ENCODE data around the gene ENTPD5.

Gene ENTPD5

DNA sequence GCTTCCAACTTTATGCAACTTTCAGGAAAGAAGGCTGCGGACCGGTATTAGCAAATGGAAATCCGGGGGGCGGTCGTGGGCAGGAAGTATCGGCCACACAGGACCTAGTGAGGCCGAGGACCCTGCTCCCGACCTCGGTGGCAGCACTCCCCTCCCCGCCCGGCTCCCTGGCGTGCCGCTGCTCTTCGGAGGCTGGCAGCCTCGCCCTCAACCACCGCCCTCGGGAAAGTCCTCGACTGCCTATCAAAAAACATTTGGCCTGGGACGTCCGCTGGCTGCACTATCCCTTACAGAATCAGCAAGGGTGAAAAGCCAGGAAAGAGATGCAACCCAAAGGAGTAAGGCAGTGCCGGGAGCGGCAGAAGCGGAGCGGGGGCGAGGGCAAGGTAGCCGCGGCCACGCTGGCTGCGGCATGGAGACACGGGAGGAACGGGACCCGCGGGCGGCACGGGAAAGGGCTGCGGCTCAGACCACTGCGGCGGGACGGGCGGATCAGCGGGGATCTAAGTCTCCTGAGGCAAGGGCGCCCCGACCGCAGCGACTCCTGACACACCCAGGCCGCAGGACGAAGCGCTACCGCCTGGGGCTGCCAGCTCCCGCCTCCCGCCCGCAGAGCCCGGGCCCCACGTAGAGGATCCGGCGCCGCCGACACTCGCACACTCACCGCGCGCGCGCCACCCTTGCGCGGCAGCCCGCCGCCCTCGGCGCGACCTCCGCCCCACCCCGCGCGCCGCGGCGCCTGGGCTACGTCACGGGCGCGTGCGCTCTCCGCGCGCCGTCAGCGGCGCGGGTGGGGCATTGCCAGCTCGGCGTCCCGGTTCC lies at the start of gene ENTPD5, which contains the start of gene BBOF1:
Gene ENTPD5 (minus strand): TSS at position 703 of the 822 bp plus-strand sequence. CDS start 31,186 bp downstream, outside the sequence.
Gene BBOF1 (plus strand): TSS at position 764 of the 822 bp plus-strand sequence. CDS start 130 bp downstream, outside the sequence.
- Mint-ChIP-seq H3K36me3 (ENCODE audit: low read depth) (no peaks in the 10 kb centered on the region), H3K27ac (peak within 1 kb of the TSS; percentile 95 to 98 (median 97)), H3K9me3 (no peaks in the 10 kb centered on the region), H3K4me3 (peak within 1 kb of the TSS; percentile 94 to 98 (median 97)), H3K4me1 (peaks cover 7% of the 10 kb centered on the region), H3K27me3 (ENCODE audit: low read depth) (no peaks in the 10 kb centered on the region)
- TF ChIP-seq, protein P1, sequence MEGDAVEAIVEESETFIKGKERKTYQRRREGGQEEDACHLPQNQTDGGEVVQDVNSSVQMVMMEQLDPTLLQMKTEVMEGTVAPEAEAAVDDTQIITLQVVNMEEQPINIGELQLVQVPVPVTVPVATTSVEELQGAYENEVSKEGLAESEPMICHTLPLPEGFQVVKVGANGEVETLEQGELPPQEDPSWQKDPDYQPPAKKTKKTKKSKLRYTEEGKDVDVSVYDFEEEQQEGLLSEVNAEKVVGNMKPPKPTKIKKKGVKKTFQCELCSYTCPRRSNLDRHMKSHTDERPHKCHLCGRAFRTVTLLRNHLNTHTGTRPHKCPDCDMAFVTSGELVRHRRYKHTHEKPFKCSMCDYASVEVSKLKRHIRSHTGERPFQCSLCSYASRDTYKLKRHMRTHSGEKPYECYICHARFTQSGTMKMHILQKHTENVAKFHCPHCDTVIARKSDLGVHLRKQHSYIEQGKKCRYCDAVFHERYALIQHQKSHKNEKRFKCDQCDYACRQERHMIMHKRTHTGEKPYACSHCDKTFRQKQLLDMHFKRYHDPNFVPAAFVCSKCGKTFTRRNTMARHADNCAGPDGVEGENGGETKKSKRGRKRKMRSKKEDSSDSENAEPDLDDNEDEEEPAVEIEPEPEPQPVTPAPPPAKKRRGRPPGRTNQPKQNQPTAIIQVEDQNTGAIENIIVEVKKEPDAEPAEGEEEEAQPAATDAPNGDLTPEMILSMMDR (IDR thresholded peaks at IDR 0.05; ENCODE audit: unreplicated experiment in 3 of 3): no peak

- no peaks in the 10 kb centered on the region for H3K9me3 Mint-ChIP-seq
- no peak overlapping the region for H3K27ac Mint-ChIP-seq
- H3K4me1 Mint-ChIP-seq: no peaks in the 10 kb centered on the region
- H3K36me3 Mint-ChIP-seq (ENCODE audit: low read depth): peaks cover 49% of the 10 kb centered on the region
- TF ChIP-seq, protein P1 (IDR thresholded peaks at IDR 0.05; ENCODE audit: unreplicated experiment in 3 of 3): no peak
- no peaks in the 10 kb centered on the region for H3K27me3 Mint-ChIP-seq (ENCODE audit: low read depth)
- H3K4me3 Mint-ChIP-seq: no peak overlapping the region
These were observed 46.9 kb upstream of the ENTPD5 start for GRCh38 chr14:74065746-74066575.

- H3K9me3 Mint-ChIP-seq: no peaks in the 10 kb centered on the region
- H3K4me3 Mint-ChIP-seq: no peak overlapping the region
- H3K4me1 Mint-ChIP-seq: no peaks in the 10 kb centered on the region
- no peak overlapping the region for H3K27ac Mint-ChIP-seq
- no peaks in the 10 kb centered on the region for H3K27me3 Mint-ChIP-seq (ENCODE audit: low read depth)
- TF ChIP-seq, protein P1 (IDR thresholded peaks at IDR 0.05; ENCODE audit: unreplicated experiment in 3 of 3): no peak
- peaks cover 55% of the 10 kb centered on the region for H3K36me3 Mint-ChIP-seq (ENCODE audit: low read depth)
These were observed 45.8 kb upstream of the ENTPD5 start for GRCh38 chr14:74064883-74065282.

GRCh38 chr14:74064426-74064825 lies 45.3 kb upstream of the ENTPD5 start:
- no peak overlapping the region for H3K4me3 Mint-ChIP-seq
- TF ChIP-seq, protein P1 (IDR thresholded peaks at IDR 0.05; ENCODE audit: unreplicated experiment in 3 of 3): no peak
- no peaks in the 10 kb centered on the region for H3K27me3 Mint-ChIP-seq (ENCODE audit: low read depth)
- peaks cover 59% of the 10 kb centered on the region for H3K36me3 Mint-ChIP-seq (ENCODE audit: low read depth)
- H3K9me3 Mint-ChIP-seq: no peaks in the 10 kb centered on the region
- no peak overlapping the region for H3K27ac Mint-ChIP-seq
- no peaks in the 10 kb centered on the region for H3K4me1 Mint-ChIP-seq

DNA sequence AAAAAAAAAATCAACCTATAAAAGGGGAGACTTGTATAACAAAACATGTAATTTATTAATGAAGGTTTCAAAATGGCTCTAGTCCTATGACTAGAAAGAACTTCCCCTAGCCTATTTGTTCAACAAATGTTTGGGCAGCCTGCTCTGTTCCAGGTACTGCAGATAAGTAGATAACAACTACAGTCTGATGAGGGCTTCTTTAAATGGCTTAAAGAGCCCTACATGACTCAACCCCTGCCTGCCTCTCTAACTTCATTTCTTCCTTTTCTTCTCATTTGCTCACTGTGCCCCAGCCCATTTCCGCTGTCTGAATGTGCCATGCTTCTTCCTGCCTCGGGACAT lies 43.7 kb upstream of the ENTPD5 start:
- no peaks in the 10 kb centered on the region for H3K27me3 Mint-ChIP-seq (ENCODE audit: low read depth)
- H3K4me1 Mint-ChIP-seq: no peaks in the 10 kb centered on the region
- no peaks in the 10 kb centered on the region for H3K9me3 Mint-ChIP-seq
- H3K36me3 Mint-ChIP-seq (ENCODE audit: low read depth): peaks cover 55% of the 10 kb centered on the region
- TF ChIP-seq, protein P1 (IDR thresholded peaks at IDR 0.05; ENCODE audit: unreplicated experiment in 3 of 3): no peak
- H3K27ac Mint-ChIP-seq: no peak overlapping the region
- H3K4me3 Mint-ChIP-seq: no peak overlapping the region
